ENCODE data around the gene P2RX7.
"Not testable (repeated sequence)": the region's sequence is repeated elsewhere in the genome, so short reads cannot be mapped to it uniquely, and the experiment has no call there.

Gene P2RX7

GRCh38 chr12:121182222-121182893 lies 49.7 kb downstream of the P2RX7 start:
- Mint-ChIP-seq H3K4me1 (peaks cover 6 to 17% of the 10 kb centered on the region in 2 donors), H3K36me3 (peaks cover under 1 to 2% of the 10 kb centered on the region in 2 donors), H3K27ac (no peak overlapping the region), H3K9me3 (no peaks in the 10 kb centered on the region), H3K27me3 (no peaks in the 10 kb centered on the region), H3K4me3 (no peak overlapping the region)
- ATAC-seq (replicated peaks) (peak; percentile 38 to 80), DNase-seq (no peak)

- ATAC-seq (replicated peaks): no peak
- Mint-ChIP-seq H3K36me3 (peaks cover 0 to 2% of the 10 kb centered on the region in 2 donors), H3K27ac (no peak overlapping the region)
Observed at GRCh38 chr12:121184425-121184824, 51.7 kb downstream of the P2RX7 start.

GRCh38 chr12:121184984-121185889 lies 52.6 kb downstream of the P2RX7 start:
- Mint-ChIP-seq H3K4me3 (no peak overlapping the region), H3K36me3 (peaks cover 0 to 2% of the 10 kb centered on the region in 2 donors), H3K9me3 (peaks cover 0 to 2% of the 10 kb centered on the region in 2 donors), H3K4me1 (peaks cover 8 to 27% of the 10 kb centered on the region in 2 donors), H3K27me3 (no peaks in the 10 kb centered on the region), H3K27ac (peak overlapping the region; percentile 20)
- DNase-seq: no peak
- peak; percentile 83 to 91 for ATAC-seq (replicated peaks)

More at GRCh38 chr12:121184425-121184824, 51.7 kb downstream of the P2RX7 start:
- Mint-ChIP-seq H3K4me1 (peaks cover 6 to 18% of the 10 kb centered on the region in 2 donors), H3K27me3 (no peaks in the 10 kb centered on the region), H3K4me3 (no peak overlapping the region), H3K9me3 (peaks cover 0 to 2% of the 10 kb centered on the region in 2 donors)
- no peak for DNase-seq

GRCh38 chr12:121186826-121187225 lies 54.1 kb downstream of the P2RX7 start:
- Mint-ChIP-seq H3K36me3 (no peaks in the 10 kb centered on the region), H3K4me1 (peaks cover 16 to 32% of the 10 kb centered on the region in 2 donors), H3K4me3 (no peak overlapping the region), H3K9me3 (peaks cover 0 to 5% of the 10 kb centered on the region in 2 donors), H3K27ac (no peak overlapping the region), H3K27me3 (no peaks in the 10 kb centered on the region)
- no peak for DNase-seq
- ATAC-seq (replicated peaks): no peak

- Mint-ChIP-seq H3K27ac (no peak overlapping the region), H3K4me1 (peaks cover 16 to 32% of the 10 kb centered on the region in 2 donors), H3K36me3 (no peaks in the 10 kb centered on the region), H3K4me3 (no peak overlapping the region), H3K9me3 (peaks cover 0 to 5% of the 10 kb centered on the region in 2 donors), H3K27me3 (no peaks in the 10 kb centered on the region)
- DNase-seq (no peak), ATAC-seq (replicated peaks) (no peak)
Observed at GRCh38 chr12:121187501-121187900, 54.8 kb downstream of the P2RX7 start.

- DNase-seq: no peak
- no peak overlapping the region for H3K4me3 Mint-ChIP-seq
- no peak overlapping the region for H3K27ac Mint-ChIP-seq
- H3K36me3 Mint-ChIP-seq: no peaks in the 10 kb centered on the region
- H3K9me3 Mint-ChIP-seq: peaks cover 0 to 5% of the 10 kb centered on the region in 2 donors
- peaks cover 16 to 32% of the 10 kb centered on the region in 2 donors for H3K4me1 Mint-ChIP-seq
- ATAC-seq (replicated peaks): no peak
- H3K27me3 Mint-ChIP-seq: no peaks in the 10 kb centered on the region
Observed at GRCh38 chr12:121188227-121188626, 55.6 kb downstream of the P2RX7 start.

GRCh38 chr12:121189131-121189530 lies 56.5 kb downstream of the P2RX7 start:
- H3K9me3 Mint-ChIP-seq: peaks cover 0 to 5% of the 10 kb centered on the region in 2 donors
- no peak overlapping the region for H3K4me3 Mint-ChIP-seq
- H3K27ac Mint-ChIP-seq: no peak overlapping the region
- ATAC-seq (replicated peaks) (no peak), DNase-seq (no peak)
- H3K4me1 Mint-ChIP-seq: peaks cover 16 to 32% of the 10 kb centered on the region in 2 donors
- H3K36me3 Mint-ChIP-seq: no peaks in the 10 kb centered on the region
- H3K27me3 Mint-ChIP-seq: no peaks in the 10 kb centered on the region

- peaks cover 0 to 5% of the 10 kb centered on the region in 2 donors for H3K9me3 Mint-ChIP-seq
- H3K27ac Mint-ChIP-seq: no peak overlapping the region
- DNase-seq (no peak), ATAC-seq (replicated peaks) (no peak)
- H3K4me1 Mint-ChIP-seq: peaks cover 16 to 28% of the 10 kb centered on the region in 2 donors
- H3K27me3 Mint-ChIP-seq: no peaks in the 10 kb centered on the region
- no peak overlapping the region for H3K4me3 Mint-ChIP-seq
- H3K36me3 Mint-ChIP-seq: no peaks in the 10 kb centered on the region
Observed at GRCh38 chr12:121189619-121190155, 57.0 kb downstream of the P2RX7 start.

- peaks cover 0 to 5% of the 10 kb centered on the region in 2 donors for H3K9me3 Mint-ChIP-seq
- peaks cover 11 to 19% of the 10 kb centered on the region in 2 donors for H3K4me1 Mint-ChIP-seq
- no peaks in the 10 kb centered on the region for H3K27me3 Mint-ChIP-seq
- H3K36me3 Mint-ChIP-seq: no peaks in the 10 kb centered on the region
- no peak overlapping the region for H3K27ac Mint-ChIP-seq
- ATAC-seq (replicated peaks): peak; percentile 65 to 73
- DNase-seq: no peak
- no peak overlapping the region for H3K4me3 Mint-ChIP-seq
Observed at GRCh38 chr12:121190523-121191031, 57.9 kb downstream of the P2RX7 start.

GRCh38 chr12:121191151-121191550 lies 58.5 kb downstream of the P2RX7 start:
- Mint-ChIP-seq H3K4me1 (peaks cover 10 to 14% of the 10 kb centered on the region in 2 donors), H3K36me3 (no peaks in the 10 kb centered on the region), H3K9me3 (peaks cover 0 to 5% of the 10 kb centered on the region in 2 donors), H3K4me3 (no peak overlapping the region), H3K27ac (peak overlapping the region; percentile 68), H3K27me3 (no peaks in the 10 kb centered on the region)
- no peak for ATAC-seq (replicated peaks)
- no peak for DNase-seq

GRCh38 chr12:121196902-121197301 lies 64.2 kb downstream of the P2RX7 start:
- Mint-ChIP-seq H3K4me1 (peaks cover 4 to 6% of the 10 kb centered on the region in 2 donors), H3K9me3 (no peaks in the 10 kb centered on the region), H3K4me3 (peak overlapping the region in 1 of 2 donors; percentile 53), H3K27me3 (no peaks in the 10 kb centered on the region), H3K36me3 (no peaks in the 10 kb centered on the region), H3K27ac (no peak overlapping the region)
- DNase-seq (no peak), ATAC-seq (replicated peaks) (peak; percentile 48 to 76)

- Mint-ChIP-seq H3K27me3 (no peaks in the 10 kb centered on the region), H3K36me3 (no peaks in the 10 kb centered on the region), H3K9me3 (no peaks in the 10 kb centered on the region), H3K27ac (no peak overlapping the region), H3K4me1 (peaks cover 4 to 6% of the 10 kb centered on the region in 2 donors), H3K4me3 (no peak overlapping the region)
- DNase-seq (no peak), ATAC-seq (replicated peaks) (no peak)
Observed at GRCh38 chr12:121198949-121199348, 66.3 kb downstream of the P2RX7 start.

GRCh38 chr12:121201140-121201539 lies 68.5 kb downstream of the P2RX7 start:
- not testable (repeated sequence) for H3K27me3 Mint-ChIP-seq; H3K4me3 Mint-ChIP-seq; H3K36me3 Mint-ChIP-seq; DNase-seq; H3K27ac Mint-ChIP-seq; ATAC-seq (replicated peaks); H3K4me1 Mint-ChIP-seq; H3K9me3 Mint-ChIP-seq

All from stimulated activated naive B cell treated with anti-CD40 and anti-IgM and Interleukin-4, amounts not matched to agents 10 μg/mL and 1 μg/mL and 100 μg/mL, for 72 hours (primary cell).